ACC112 (cell line): Measurements from ENCODE around the gene DEPDC1B.
"Not testable (repeated sequence)": the region's sequence is repeated elsewhere in the genome, so short reads cannot be mapped to it uniquely, and the experiment has no call there.

ENCODE experiments used
- H2AFZ ChIP-seq: fragments of 200-600 bp; sonication (generic); one replicate; pipeline ENCODE4 v1.6.0; 2017; ENCODE audit warnings: antibody characterized with exemption, low read length; ENCODE audit not compliant: unreplicated experiment
- H3K27ac ChIP-seq: fragments of 200-600 bp; sonication (generic); 2 replicates; pipeline ENCODE4 v1.5.1; 2014; ENCODE audit warnings: low read depth, mild to moderate bottlenecking, antibody characterized with exemption, low read length, moderate library complexity
- H3K27me3 ChIP-seq: fragments of 200-600 bp; sonication (generic); 2 replicates; pipeline ENCODE4 v1.6.1; 2014; ENCODE audit warnings: mild to moderate bottlenecking, antibody characterized with exemption, low read length, moderate library complexity, mixed read lengths; ENCODE audit not compliant: insufficient read depth
- H3K36me3 ChIP-seq: fragments of 200-600 bp; sonication (generic); 2 replicates; pipeline ENCODE4 v1.6.1; 2016; ENCODE audit warnings: mild to moderate bottlenecking, antibody characterized with exemption, low read length, moderate library complexity, mixed read lengths; ENCODE audit not compliant: insufficient read depth
- H3K4me1 ChIP-seq: fragments of 200-600 bp; sonication (generic); one replicate; pipeline ENCODE4 v1.6.1; 2016; ENCODE audit warnings: low read length, mixed read lengths; ENCODE audit not compliant: insufficient read depth, unreplicated experiment, control insufficient read depth
- H3K4me3 ChIP-seq: fragments of 200-600 bp; sonication (generic); 2 replicates; pipeline ENCODE4 v1.5.1; 2014; ENCODE audit warnings: mild to moderate bottlenecking, low read depth, low read length
- H3K79me2 ChIP-seq: fragments of 200-600 bp; sonication (generic); one replicate; pipeline ENCODE4 v1.6.0; 2016; ENCODE audit warnings: low read length; ENCODE audit not compliant: control insufficient read depth, unreplicated experiment, insufficient read depth

DEPDC1B gene

DNA sequence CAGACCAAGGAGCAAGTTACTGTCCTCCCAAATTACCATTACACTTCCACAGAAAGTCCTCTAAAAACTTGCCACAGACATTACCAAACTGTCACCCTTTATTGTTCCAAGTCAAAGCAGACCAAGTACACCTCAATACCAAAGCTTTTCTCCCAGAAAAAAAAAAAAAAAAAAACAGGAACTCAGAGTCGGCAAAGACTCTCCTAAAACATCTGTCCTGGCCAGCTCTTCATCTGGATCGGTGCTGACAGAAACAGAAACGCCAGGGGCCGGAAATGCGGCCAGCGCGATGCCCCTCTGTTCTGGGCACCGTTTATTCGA, 718 bp downstream of the DEPDC1B start:
- peaks cover 37% of the 10 kb centered on the region for H3K79me2 ChIP-seq
- peaks cover 3% of the 10 kb centered on the region; the same call in 1 of the 2 replicates for H3K27me3 ChIP-seq
- peaks cover 17% of the 10 kb centered on the region for H3K4me1 ChIP-seq
- H3K36me3 ChIP-seq: no peaks in the 10 kb centered on the region
- H2AFZ ChIP-seq: peak overlapping the region; percentile 96
- H3K4me3 ChIP-seq: peak overlapping the region; percentile 89
- peak overlapping the region; percentile 73 for H3K27ac ChIP-seq

DNA sequence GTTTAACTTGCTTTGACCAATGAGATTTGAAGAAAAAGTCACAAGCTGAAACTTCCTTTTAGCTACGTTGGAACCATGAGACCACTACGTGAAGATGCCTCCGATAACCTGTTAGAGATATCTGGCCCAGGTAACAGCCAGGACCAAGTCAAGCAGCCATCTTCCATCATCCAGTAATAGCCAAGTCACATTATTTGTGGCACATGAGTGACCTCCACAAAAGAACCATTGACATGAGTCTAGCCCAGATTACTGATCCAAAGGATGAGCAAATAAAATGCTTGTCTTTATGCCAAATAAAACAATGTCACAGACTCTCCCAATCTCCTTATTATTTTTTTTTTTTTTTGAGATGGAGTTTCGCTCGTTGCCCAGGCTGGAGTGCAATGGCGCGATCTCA, 1.6 kb downstream of the DEPDC1B start:
- Histone ChIP-seq H3K4me3 (peak overlapping the region; percentile 13; the same call in 1 of the 2 replicates), H2AFZ (no peak overlapping the region), H3K4me1 (peaks cover 17% of the 10 kb centered on the region), H3K27ac (no peak overlapping the region), H3K79me2 (peaks cover 46% of the 10 kb centered on the region), H3K27me3 (peaks cover 3% of the 10 kb centered on the region; the same call in 1 of the 2 replicates), H3K36me3 (no peaks in the 10 kb centered on the region)

DNA sequence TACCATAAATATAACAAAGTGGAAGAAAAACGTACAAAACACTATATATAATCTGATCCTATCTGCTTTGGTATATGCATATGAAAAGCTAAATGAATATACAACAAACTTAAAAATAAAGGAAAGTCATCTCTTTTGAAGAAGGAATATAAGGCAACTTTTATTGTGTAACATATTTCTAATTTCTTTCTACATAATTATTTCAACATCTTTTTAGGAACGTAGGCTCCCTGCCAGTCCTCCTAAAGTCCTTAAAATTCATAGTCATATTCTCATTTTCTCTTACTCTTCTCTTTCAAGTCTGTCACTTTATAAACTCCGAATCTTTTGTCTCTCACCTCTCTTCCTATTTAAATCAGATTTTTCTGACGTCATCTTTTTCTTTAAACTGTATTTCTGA, 9.6 kb downstream of the DEPDC1B start:
- Histone ChIP-seq H2AFZ (no peak overlapping the region), H3K27ac (no peak overlapping the region), H3K4me1 (no peaks in the 10 kb centered on the region), H3K4me3 (no peak overlapping the region), H3K79me2 (peaks cover 64% of the 10 kb centered on the region), H3K27me3 (no peaks in the 10 kb centered on the region), H3K36me3 (no peaks in the 10 kb centered on the region)

DNA sequence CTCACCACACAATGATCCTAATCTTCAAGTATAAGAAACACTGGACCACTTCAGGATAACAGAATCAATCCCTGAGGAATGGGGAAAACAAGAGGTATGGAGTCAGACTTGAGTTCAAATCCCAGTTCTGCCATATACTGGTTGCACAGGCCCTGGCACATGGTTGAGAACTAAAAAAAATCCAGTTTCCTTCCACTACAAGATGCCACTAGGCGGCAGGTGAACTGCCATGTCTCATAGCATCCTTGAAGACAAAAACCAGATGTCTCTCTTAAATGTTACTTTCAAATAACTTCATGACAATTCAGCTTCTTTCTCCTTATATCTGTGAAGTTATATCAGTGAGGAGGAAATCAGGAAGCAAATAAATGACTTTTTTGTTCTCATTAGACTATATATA, 11.0 kb downstream of the DEPDC1B start:
- no peaks in the 10 kb centered on the region for H3K4me1 ChIP-seq
- H3K27ac ChIP-seq: no peak overlapping the region
- H3K79me2 ChIP-seq: peaks cover 58% of the 10 kb centered on the region
- no peak overlapping the region for H2AFZ ChIP-seq
- H3K4me3 ChIP-seq: no peak overlapping the region
- H3K36me3 ChIP-seq: no peaks in the 10 kb centered on the region
- no peaks in the 10 kb centered on the region for H3K27me3 ChIP-seq

DNA sequence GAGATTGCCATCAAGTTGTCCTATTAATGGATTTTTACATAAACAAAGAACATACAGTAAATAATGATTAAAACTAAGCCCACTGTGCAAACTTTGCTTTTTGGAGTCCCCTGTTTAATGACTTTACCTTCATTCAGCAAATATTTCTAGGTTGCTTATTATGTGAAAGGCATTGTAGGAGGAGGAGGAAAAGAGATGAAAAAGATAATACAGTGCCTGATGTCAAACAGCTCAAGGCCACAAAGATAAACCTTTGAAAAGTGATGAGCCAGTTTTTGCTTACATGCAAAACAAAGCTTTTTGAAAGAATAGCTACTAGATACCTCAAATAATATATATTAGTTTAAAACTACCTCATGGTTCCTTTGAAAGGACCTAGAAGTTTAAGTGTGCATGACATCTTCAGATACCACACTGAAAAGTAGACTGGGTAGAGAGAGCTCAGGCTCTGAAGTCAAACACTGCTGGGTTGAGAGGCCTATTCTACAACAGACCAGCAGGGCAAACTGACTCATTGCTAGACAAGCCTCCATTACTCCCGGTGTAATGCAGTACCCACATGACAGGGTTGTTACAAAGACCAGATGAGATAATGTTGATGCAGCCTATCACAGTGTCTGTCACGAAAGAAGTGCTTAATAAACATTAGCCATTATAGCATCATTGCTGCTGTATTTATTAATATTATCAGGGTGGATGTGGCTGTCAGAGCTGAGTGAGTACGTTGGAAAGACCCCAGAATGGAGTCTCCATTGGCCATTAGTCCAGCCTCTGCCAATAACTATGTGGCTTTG, 11.8 kb downstream of the DEPDC1B start:
- H2AFZ ChIP-seq: no peak overlapping the region
- H3K79me2 ChIP-seq: peaks cover 49% of the 10 kb centered on the region
- H3K4me3 ChIP-seq: no peak overlapping the region
- H3K27ac ChIP-seq: no peak overlapping the region
- no peaks in the 10 kb centered on the region for H3K4me1 ChIP-seq
- H3K27me3 ChIP-seq: no peaks in the 10 kb centered on the region
- H3K36me3 ChIP-seq: no peaks in the 10 kb centered on the region

DNA sequence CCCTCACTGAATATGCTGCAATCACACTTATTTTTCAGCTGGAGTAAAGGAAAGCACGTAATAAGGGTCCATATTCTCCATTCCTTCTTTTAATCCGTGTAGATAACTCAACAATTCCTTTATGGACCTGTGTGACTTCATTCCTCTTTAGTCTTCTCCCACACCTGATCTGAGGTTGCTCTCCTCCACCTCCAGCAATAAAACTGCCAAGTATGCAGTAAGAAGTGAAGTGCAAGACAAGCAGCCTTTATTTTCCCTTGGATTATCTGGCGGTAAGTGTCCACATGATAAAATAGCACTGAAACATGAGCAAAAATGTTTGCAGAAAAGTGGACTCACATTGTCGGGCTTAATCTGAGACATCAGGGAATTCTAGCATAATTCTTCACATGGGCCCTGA, 13.8 kb downstream of the DEPDC1B start:
- peaks cover 36% of the 10 kb centered on the region for H3K79me2 ChIP-seq
- H3K4me3 ChIP-seq: no peak overlapping the region
- H2AFZ ChIP-seq: no peak overlapping the region

DNA sequence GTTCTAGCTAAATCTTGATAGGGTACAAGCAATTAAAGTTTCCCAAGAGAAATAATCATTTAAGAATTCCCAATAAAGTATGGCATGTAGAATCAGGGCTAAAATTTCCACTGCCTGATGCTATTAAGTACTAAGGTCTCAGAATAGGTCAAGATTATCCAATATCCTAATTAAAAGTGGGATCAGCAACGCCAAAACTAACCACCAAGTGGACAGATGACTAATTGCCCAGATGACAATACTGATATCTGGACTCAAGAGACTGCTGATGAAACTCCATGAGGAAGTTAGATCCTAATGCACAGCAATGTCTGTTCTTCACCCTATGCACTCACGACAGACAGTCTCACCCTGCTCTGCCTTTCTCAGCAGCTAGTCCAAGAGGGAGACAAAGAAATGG, 14.3 kb downstream of the DEPDC1B start:
- H3K4me1 ChIP-seq: no peaks in the 10 kb centered on the region
- no peak overlapping the region for H3K27ac ChIP-seq
- H3K36me3 ChIP-seq: no peaks in the 10 kb centered on the region
- H3K4me3 ChIP-seq: no peak overlapping the region
- no peaks in the 10 kb centered on the region for H3K27me3 ChIP-seq
- no peak overlapping the region for H2AFZ ChIP-seq
- peaks cover 36% of the 10 kb centered on the region for H3K79me2 ChIP-seq

More for the DNA sequence above, 13.8 kb downstream of the DEPDC1B start:
- Histone ChIP-seq H3K27me3 (no peaks in the 10 kb centered on the region), H3K4me1 (no peaks in the 10 kb centered on the region), H3K36me3 (no peaks in the 10 kb centered on the region), H3K27ac (no peak overlapping the region)

DNA sequence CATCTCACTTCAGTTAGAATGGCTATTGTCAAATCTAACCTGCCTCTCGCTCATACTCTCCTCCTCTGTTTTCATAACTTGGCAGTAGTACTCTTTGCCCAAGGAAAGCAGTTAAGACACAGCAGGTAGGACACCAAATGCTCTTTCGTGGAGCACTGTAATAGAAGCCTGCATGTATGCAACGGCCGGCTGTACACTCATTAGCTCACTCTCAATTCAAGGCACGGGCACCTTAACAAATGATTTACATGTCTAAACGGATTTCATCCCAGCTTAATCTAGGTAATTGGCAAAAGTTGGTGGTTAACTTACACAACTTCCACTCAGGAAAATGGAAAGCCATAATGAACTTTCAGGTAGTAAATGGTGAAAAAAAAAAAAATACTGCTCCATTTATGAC, 14.9 kb downstream of the DEPDC1B start:
- H3K79me2 ChIP-seq: peaks cover 38% of the 10 kb centered on the region
- no peak overlapping the region for H2AFZ ChIP-seq
- H3K4me3 ChIP-seq: no peak overlapping the region

DNA sequence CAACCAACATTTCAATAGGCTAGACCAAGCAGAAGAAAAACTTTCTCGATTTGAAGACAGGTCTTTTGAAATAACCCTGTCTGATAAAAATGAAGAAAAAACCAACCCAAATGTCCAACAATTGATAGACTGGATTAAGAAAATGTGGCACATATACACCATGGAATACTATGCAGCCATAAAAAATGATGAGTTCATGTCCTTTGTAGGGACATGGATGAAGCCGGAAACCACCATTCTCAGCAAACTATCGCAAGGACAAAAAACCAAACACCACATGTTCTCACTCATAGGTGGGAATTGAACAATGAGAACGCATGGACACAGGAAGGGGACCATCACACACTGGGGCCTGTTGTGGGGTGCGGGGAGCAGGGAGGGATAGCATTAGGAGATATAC, 18.0 kb downstream of the DEPDC1B start:
- H2AFZ ChIP-seq, H3K27me3 ChIP-seq, H3K36me3 ChIP-seq, H3K4me3 ChIP-seq, H3K4me1 ChIP-seq, H3K27ac ChIP-seq: not testable (repeated sequence)
- peaks cover 17% of the 10 kb centered on the region for H3K79me2 ChIP-seq

More for the DNA sequence above, 14.9 kb downstream of the DEPDC1B start:
- H3K27me3 ChIP-seq: no peaks in the 10 kb centered on the region
- no peaks in the 10 kb centered on the region for H3K36me3 ChIP-seq
- no peak overlapping the region for H3K27ac ChIP-seq
- no peaks in the 10 kb centered on the region for H3K4me1 ChIP-seq

DNA sequence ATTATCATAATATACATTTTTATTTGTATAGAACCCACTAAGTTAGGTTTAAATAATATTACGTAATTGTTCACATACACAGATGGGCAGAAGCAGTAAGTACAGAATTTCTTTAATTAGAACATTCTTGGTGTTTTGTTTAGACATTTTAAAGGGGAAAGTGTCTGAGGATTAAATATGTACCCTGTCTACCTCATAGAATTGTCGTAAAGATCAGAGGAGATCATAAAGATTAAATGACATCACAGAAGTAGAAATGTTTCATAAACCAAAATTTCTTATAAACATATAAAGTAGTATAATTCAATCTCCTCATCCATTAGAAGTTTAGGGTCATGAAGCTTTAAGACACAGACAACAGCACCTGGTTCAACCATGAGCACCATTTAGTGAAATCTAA, 20.1 kb downstream of the DEPDC1B start:
- H3K4me3 ChIP-seq: no peak overlapping the region
- no peaks in the 10 kb centered on the region for H3K36me3 ChIP-seq
- H2AFZ ChIP-seq: no peak overlapping the region
- peaks cover 14% of the 10 kb centered on the region for H3K79me2 ChIP-seq
- H3K27me3 ChIP-seq: no peaks in the 10 kb centered on the region
- H3K27ac ChIP-seq: no peak overlapping the region
- H3K4me1 ChIP-seq: no peaks in the 10 kb centered on the region

DNA sequence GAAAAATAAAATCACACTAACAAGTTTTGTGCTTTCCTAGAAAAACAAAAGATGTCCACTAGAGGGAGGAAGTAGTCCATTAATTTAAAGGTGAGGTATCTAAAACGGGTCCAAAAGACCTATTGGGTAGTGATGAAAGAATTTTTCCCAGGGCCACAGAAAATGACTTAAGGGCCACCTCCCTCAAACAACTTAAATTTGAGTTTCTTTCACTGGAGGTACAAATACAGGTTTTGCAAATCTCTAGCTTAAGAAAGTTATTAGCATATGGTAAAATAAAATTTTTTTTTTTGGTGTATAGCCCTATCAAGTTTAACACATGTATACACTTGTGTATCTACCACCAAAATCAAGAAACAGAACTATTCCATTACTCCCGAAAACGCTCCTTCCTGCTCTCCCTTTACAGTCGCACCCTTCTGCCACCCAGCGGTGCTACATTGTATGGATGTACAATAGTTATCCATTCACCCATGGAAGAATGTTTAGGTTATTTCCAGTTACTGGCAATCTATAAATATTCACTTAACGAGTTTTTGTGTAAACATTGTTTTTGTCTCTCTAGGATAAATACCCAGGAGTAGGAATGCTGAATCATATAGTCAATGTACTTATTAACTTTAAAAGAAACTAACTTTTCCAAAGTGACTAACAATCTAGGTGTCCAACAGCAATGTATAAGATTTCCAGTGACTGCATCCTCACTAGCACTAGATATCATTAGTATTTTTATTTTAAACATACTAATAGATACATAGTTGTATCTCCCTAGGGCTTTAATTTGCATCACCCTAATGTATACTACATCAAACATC, 21.9 kb downstream of the DEPDC1B start:
- Histone ChIP-seq H2AFZ (no peak overlapping the region), H3K27ac (no peak overlapping the region), H3K27me3 (no peaks in the 10 kb centered on the region), H3K36me3 (no peaks in the 10 kb centered on the region), H3K4me3 (no peak overlapping the region; the same call in 1 of the 2 replicates), H3K4me1 (no peaks in the 10 kb centered on the region), H3K79me2 (peaks cover 17% of the 10 kb centered on the region)
